H9 (cell line): ENCODE measurements around the gene DPRX. TPM values are rescaled to one million over a fixed set of nuclear protein-coding genes. Genes with fewer than 3 reads are reported as not detected.

Source experiments
- DNase-seq: peaks from one replicate; pipeline ENCODE4 v3.0.0-alpha.2; 2017
- H2AFZ ChIP-seq: one replicate; pipeline ENCODE4 v1.6.1; 2013; ENCODE audit warnings: mild to moderate bottlenecking, low read length, control low read depth, moderate library complexity
- H2AK5ac ChIP-seq: 2 replicates; pipeline ENCODE4 v1.6.1; 2013; ENCODE audit warnings: low read length, control low read depth, mixed read lengths; ENCODE audit not compliant: insufficient read length
- H2BK120ac ChIP-seq: one replicate; pipeline ENCODE4 v1.6.1; 2013; ENCODE audit warnings: low read depth, mild to moderate bottlenecking, low read length, control low read depth, inconsistent platforms; ENCODE audit not compliant: poor library complexity, severe bottlenecking
- H2BK12ac ChIP-seq: 2 replicates; pipeline ENCODE4 v1.6.1; 2013; ENCODE audit warnings: low read length, control low read depth, mixed read lengths, low read depth; ENCODE audit not compliant: insufficient read length
- H2BK15ac ChIP-seq: 2 replicates; pipeline ENCODE4 v1.6.1; 2013; ENCODE audit warnings: low read depth, low read length, control low read depth
- H2BK20ac ChIP-seq: one replicate; pipeline ENCODE4 v1.6.1; 2013; ENCODE audit warnings: low read depth, mild to moderate bottlenecking, low read length, control low read depth, inconsistent platforms; ENCODE audit not compliant: poor library complexity, severe bottlenecking
- H2BK5ac ChIP-seq: 2 replicates; pipeline ENCODE4 v1.6.1; 2013; ENCODE audit warnings: low read length, control low read depth, mixed read lengths; ENCODE audit not compliant: insufficient read length
- H3K14ac ChIP-seq: 2 replicates; pipeline ENCODE4 v1.6.1; 2013; ENCODE audit warnings: low read length, control low read depth; ENCODE audit not compliant: insufficient read depth
- H3K18ac ChIP-seq: 2 replicates; pipeline ENCODE4 v1.6.1; 2013; ENCODE audit warnings: low read depth, mild to moderate bottlenecking, mixed read lengths, low read length, control low read depth; ENCODE audit not compliant: insufficient read length
- H3K23ac ChIP-seq: 2 replicates; pipeline ENCODE4 v1.6.1; 2013; ENCODE audit warnings: low read length, control low read depth, mixed read lengths, low read depth; ENCODE audit not compliant: insufficient read length
- H3K23me2 ChIP-seq: 2 replicates; pipeline ENCODE4 v1.6.1; 2013; ENCODE audit warnings: low read depth, mild to moderate bottlenecking, mixed read lengths, low read length, control low read depth; ENCODE audit not compliant: insufficient read length, poor library complexity, severe bottlenecking
- H3K27ac ChIP-seq: 2 replicates; pipeline ENCODE4 v1.5.1; 2013; ENCODE audit warnings: low read length, control low read depth, mixed read lengths, low read depth; ENCODE audit not compliant: insufficient read length
- H3K27me3 ChIP-seq: 2 replicates; pipeline ENCODE4 v1.6.1; 2013; ENCODE audit warnings: low read length, control low read depth, inconsistent platforms; ENCODE audit not compliant: insufficient read depth
- H3K4ac ChIP-seq: 2 replicates; pipeline ENCODE4 v1.6.1; 2013; ENCODE audit warnings: low read depth, mild to moderate bottlenecking, control low read depth, inconsistent platforms, low read length, moderate library complexity
- H3K4me1 ChIP-seq: 2 replicates; pipeline ENCODE4 v1.6.1; 2013; ENCODE audit warnings: low read length, control low read depth, inconsistent platforms; ENCODE audit not compliant: insufficient read depth
- H3K4me2 ChIP-seq: 2 replicates; pipeline ENCODE4 v1.6.1; 2013; ENCODE audit warnings: low read length, control low read depth, mixed read lengths; ENCODE audit not compliant: insufficient read length, insufficient read depth
- H3K56ac ChIP-seq: 2 replicates; pipeline ENCODE4 v1.6.1; 2013; ENCODE audit warnings: low read depth, mild to moderate bottlenecking, mixed read lengths, low read length, control low read depth; ENCODE audit not compliant: insufficient read length
- H3K79me1 ChIP-seq: 2 replicates; pipeline ENCODE4 v1.6.1; 2013; ENCODE audit warnings: low read depth, mild to moderate bottlenecking, moderate library complexity, low read length, control low read depth, inconsistent platforms; ENCODE audit not compliant: insufficient read depth, poor library complexity, severe bottlenecking
- H3K79me2 ChIP-seq: 2 replicates; pipeline ENCODE4 v1.6.1; 2013; ENCODE audit warnings: low read length, control low read depth, inconsistent platforms; ENCODE audit not compliant: insufficient read depth
- H3K9ac ChIP-seq: 2 replicates; pipeline ENCODE4 v1.6.1; 2013; ENCODE audit warnings: low read length, control low read depth, mixed read lengths; ENCODE audit not compliant: insufficient read length; ENCODE audit errors: extremely low read depth
- H3K9me3 ChIP-seq: one replicate; pipeline ENCODE4 v1.6.1; 2013; ENCODE audit warnings: low read depth, low read length, inconsistent platforms; ENCODE audit not compliant: control insufficient read depth
- H3T11ph ChIP-seq: one replicate; pipeline ENCODE4 v1.6.1; 2013; ENCODE audit warnings: mild to moderate bottlenecking, low read length, control low read depth, inconsistent platforms
- H4K20me1 ChIP-seq: one replicate; pipeline ENCODE4 v1.6.1; 2013; ENCODE audit not compliant: control insufficient read depth, insufficient read length, insufficient read depth
- H4K5ac ChIP-seq: 2 replicates; pipeline ENCODE4 v1.6.1; 2013; ENCODE audit warnings: low read depth, mild to moderate bottlenecking, mixed read lengths, low read length, control low read depth; ENCODE audit not compliant: insufficient read length
- H4K8ac ChIP-seq: replicated peaks from 2 replicates; pipeline ENCODE4 v1.6.1; 2013; ENCODE audit warnings: low read length, control low read depth, mixed read lengths, low read depth; ENCODE audit not compliant: insufficient read length
- H4K91ac ChIP-seq: 2 replicates; pipeline ENCODE4 v1.6.1; 2013; ENCODE audit warnings: low read depth, mild to moderate bottlenecking, moderate library complexity, mixed read lengths, low read length, control low read depth; ENCODE audit not compliant: insufficient read length
- H3K27ac Mint-ChIP-seq, 3 experiments: 2 replicates in 2 of 3; 3 replicates in 1 of 3; pipeline ENCODE4 v1.8.0; 2020 to 2021; ENCODE audit warnings: mixed read lengths in 3 of 3, mild to moderate bottlenecking in 1 of 3, moderate library complexity in 1 of 3
- H3K27me3 Mint-ChIP-seq: 2 replicates; pipeline ENCODE4 v1.8.0; 2021; ENCODE audit warnings: low read depth, mild to moderate bottlenecking, moderate library complexity, mixed read lengths
- H3K36me3 Mint-ChIP-seq, 3 experiments: 2 replicates in 2 of 3; 3 replicates in 1 of 3; pipeline ENCODE4 v1.8.0; 2020 to 2021; ENCODE audit warnings: low read depth in 3 of 3, mixed read lengths in 3 of 3; ENCODE audit not compliant: insufficient read depth in 1 of 3
- H3K4me1 Mint-ChIP-seq, 2 experiments: 2 replicates each; pipeline ENCODE4 v1.8.0; 2020; ENCODE audit warnings: mixed read lengths in 2 of 2
- H3K4me3 Mint-ChIP-seq, 2 experiments: 2 replicates in 1 of 2; 3 replicates in 1 of 2; pipeline ENCODE4 v1.8.0; 2020 to 2021; ENCODE audit warnings: mild to moderate bottlenecking in 2 of 2, mixed read lengths in 2 of 2, moderate library complexity in 1 of 2
- H3K9me3 Mint-ChIP-seq, 2 experiments: 2 replicates in 1 of 2; 3 replicates in 1 of 2; pipeline ENCODE4 v1.8.0; 2020; ENCODE audit warnings: mild to moderate bottlenecking in 2 of 2, mixed read lengths in 2 of 2, moderate library complexity in 1 of 2
- CTCF ChIP-seq: fragments of 200-600 bp; sonication (generic); conservative IDR thresholded peaks from 3 replicates; pipeline ENCODE4 v1.8.0; 2021; ENCODE audit warnings: antibody characterized with exemption, mild to moderate bottlenecking
- WGBS: extraction: QIAGEN DNeasy Blood & Tissue Kit; methylation state at CpG from one replicate; pipeline ENCODE4 v1.1.7; 2013; ENCODE audit warnings: missing lambda C conversion rate, low lambda C conversion rate, mixed read lengths; ENCODE audit not compliant: insufficient read length; ENCODE audit errors: extremely low coverage; 5-methylcytosine and 5-hydroxymethylcytosine counted together
- total RNA-seq: library from RNA; stranded (reverse); gene quantifications from 2 replicates; pipeline ENCODE4 v1.2.1, GENCODE V29; 2021

DPRX gene
- total RNA-seq, 1 experiment from 2014 or later = not detected

- Mint-ChIP-seq H3K27me3 (no peaks in the 10 kb centered on the region), H3K4me3 (no peak overlapping the region), H3K9me3 (no peaks in the 10 kb centered on the region), H3K4me1 (peaks cover 16 to 21% of the 10 kb centered on the region in 2 experiments), H3K27ac (peak overlapping the region; percentile 23 to 92 (median 88); a peak in 4 of 7 replicates), H3K36me3 (no peaks in the 10 kb centered on the region)
- Histone ChIP-seq H3K4ac (no peak overlapping the region), H2BK15ac (no peak overlapping the region), H4K91ac (no peak overlapping the region), H2BK12ac (no peak overlapping the region), H3K27me3 (no peaks in the 10 kb centered on the region), H4K20me1 (no peaks in the 10 kb centered on the region), H3K23ac (no peak overlapping the region), H3K4me2 (no peak overlapping the region), H2AK5ac (no peak overlapping the region), H2BK20ac (no peak overlapping the region), H3K9ac (no peak overlapping the region), H3K79me1 (no peaks in the 10 kb centered on the region), H3K79me2 (no peaks in the 10 kb centered on the region), H4K5ac (no peak overlapping the region), H3K14ac (no peak overlapping the region; the same call in 1 of the 2 replicates), H3K27ac (no peak overlapping the region), H4K8ac (no peak overlapping the region), H3K56ac (no peak overlapping the region), H3K23me2 (no peaks in the 10 kb centered on the region), H3K9me3 (no peaks in the 10 kb centered on the region), H3K18ac (no peak overlapping the region), H3K4me1 (no peaks in the 10 kb centered on the region), H2AFZ (no peak overlapping the region), H2BK5ac (no peak overlapping the region), H3T11ph (no peak overlapping the region), H2BK120ac (no peak overlapping the region)
- TF ChIP-seq CTCF = no peak
- WGBS = no CpG with 5 or more reads among the region's 15 CpGs
- DNase-seq = no peak
Observed at GRCh38 chr19:53606031-53606430, 25.8 kb upstream of the DPRX start.
